ENCODE measurements around the gene POLR1C.

DNA sequence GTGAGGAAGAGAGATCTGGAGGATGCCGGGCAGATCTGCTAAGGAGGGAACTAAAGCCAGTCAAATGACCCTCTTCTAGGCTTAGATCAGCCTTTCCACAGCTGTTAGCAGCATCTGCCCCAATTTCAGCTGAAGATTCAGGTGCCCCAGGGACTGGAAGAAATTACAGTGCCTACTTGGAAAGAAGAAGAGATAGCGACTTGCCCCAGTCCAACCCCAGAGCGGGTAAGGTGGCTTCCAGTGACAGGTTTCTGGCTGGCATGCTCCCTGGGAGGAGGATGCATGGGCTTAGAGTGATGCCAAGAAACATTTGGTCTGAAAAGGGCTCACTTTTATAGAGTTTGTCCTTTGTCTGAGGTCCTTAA is 38.9 kb upstream of the POLR1C start:
- TF ChIP-seq ZNF777 (tag by site-specific recombination; IDR thresholded peaks at IDR 0.05; ENCODE audit: borderline replicate concordance) = no peak
- no peak for TF ChIP-seq YY1 (tag by site-specific recombination; IDR thresholded peaks at IDR 0.05)
- no peak for TF ChIP-seq ZNF23 (tag by site-specific recombination; IDR thresholded peaks at IDR 0.05; ENCODE audit: borderline replicate concordance)
- TF ChIP-seq ZNF658 (tag by site-specific recombination; IDR thresholded peaks at IDR 0.05) = no peak
- TF ChIP-seq, protein P1, sequence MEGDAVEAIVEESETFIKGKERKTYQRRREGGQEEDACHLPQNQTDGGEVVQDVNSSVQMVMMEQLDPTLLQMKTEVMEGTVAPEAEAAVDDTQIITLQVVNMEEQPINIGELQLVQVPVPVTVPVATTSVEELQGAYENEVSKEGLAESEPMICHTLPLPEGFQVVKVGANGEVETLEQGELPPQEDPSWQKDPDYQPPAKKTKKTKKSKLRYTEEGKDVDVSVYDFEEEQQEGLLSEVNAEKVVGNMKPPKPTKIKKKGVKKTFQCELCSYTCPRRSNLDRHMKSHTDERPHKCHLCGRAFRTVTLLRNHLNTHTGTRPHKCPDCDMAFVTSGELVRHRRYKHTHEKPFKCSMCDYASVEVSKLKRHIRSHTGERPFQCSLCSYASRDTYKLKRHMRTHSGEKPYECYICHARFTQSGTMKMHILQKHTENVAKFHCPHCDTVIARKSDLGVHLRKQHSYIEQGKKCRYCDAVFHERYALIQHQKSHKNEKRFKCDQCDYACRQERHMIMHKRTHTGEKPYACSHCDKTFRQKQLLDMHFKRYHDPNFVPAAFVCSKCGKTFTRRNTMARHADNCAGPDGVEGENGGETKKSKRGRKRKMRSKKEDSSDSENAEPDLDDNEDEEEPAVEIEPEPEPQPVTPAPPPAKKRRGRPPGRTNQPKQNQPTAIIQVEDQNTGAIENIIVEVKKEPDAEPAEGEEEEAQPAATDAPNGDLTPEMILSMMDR (tag by site-specific recombination; IDR thresholded peaks at IDR 0.05) = no peak
- no peak for TF ChIP-seq ZNF10 (tag by site-specific recombination; IDR thresholded peaks at IDR 0.05)
